ENCODE measurements around the gene NLRP6.

Gene NLRP6

GRCh38 chr11:282171-282570 is 4.0 kb downstream of the NLRP6 start:
- H3K4me3 ChIP-seq (ENCODE audit: severe bottlenecking): no peak overlapping the region
- DNase-seq (ENCODE audit: low spot score): no peak
- no peaks in the 10 kb centered on the region for H3K4me1 ChIP-seq (ENCODE audit: insufficient read depth, poor library complexity, severe bottlenecking)
- H3K27ac ChIP-seq (ENCODE audit: poor library complexity, severe bottlenecking): no peak overlapping the region
- no peaks in the 10 kb centered on the region for H3K36me3 ChIP-seq (ENCODE audit: low read depth)
- TF ChIP-seq CTCF (IDR thresholded peaks at IDR 0.05; ENCODE audit: poor library complexity, severe bottlenecking): no peak
- H3K27me3 ChIP-seq (ENCODE audit: insufficient read depth, poor library complexity, severe bottlenecking): peaks cover 56% of the 10 kb centered on the region
- no peaks in the 10 kb centered on the region for H3K9me3 ChIP-seq (ENCODE audit: severe bottlenecking)
- no peak for ATAC-seq (ENCODE audit: low read depth)

- H3K4me3 ChIP-seq (ENCODE audit: severe bottlenecking): no peak overlapping the region
- no peaks in the 10 kb centered on the region for H3K36me3 ChIP-seq (ENCODE audit: low read depth)
- no peaks in the 10 kb centered on the region for H3K9me3 ChIP-seq (ENCODE audit: severe bottlenecking)
- no peaks in the 10 kb centered on the region for H3K4me1 ChIP-seq (ENCODE audit: insufficient read depth, poor library complexity, severe bottlenecking)
- no peak for TF ChIP-seq CTCF (IDR thresholded peaks at IDR 0.05; ENCODE audit: poor library complexity, severe bottlenecking)
- H3K27me3 ChIP-seq (ENCODE audit: insufficient read depth, poor library complexity, severe bottlenecking): peaks cover 53% of the 10 kb centered on the region
- ATAC-seq (ENCODE audit: low read depth) (no peak), DNase-seq (ENCODE audit: low spot score) (no peak)
- no peak overlapping the region for H3K27ac ChIP-seq (ENCODE audit: poor library complexity, severe bottlenecking)
Observed at GRCh38 chr11:282630-283360, 4.6 kb downstream of the NLRP6 start.

GRCh38 chr11:283405-284104 is 5.3 kb downstream of the NLRP6 start:
- Histone ChIP-seq H3K9me3 (ENCODE audit: severe bottlenecking) (no peaks in the 10 kb centered on the region), H3K4me3 (ENCODE audit: severe bottlenecking) (no peak overlapping the region), H3K27me3 (ENCODE audit: insufficient read depth, poor library complexity, severe bottlenecking) (peaks cover 53% of the 10 kb centered on the region), H3K4me1 (ENCODE audit: insufficient read depth, poor library complexity, severe bottlenecking) (no peaks in the 10 kb centered on the region), H3K27ac (ENCODE audit: poor library complexity, severe bottlenecking) (no peak overlapping the region), H3K36me3 (ENCODE audit: low read depth) (no peaks in the 10 kb centered on the region)
- DNase-seq (ENCODE audit: low spot score) (no peak), ATAC-seq (ENCODE audit: low read depth) (no peak)
- no peak for TF ChIP-seq CTCF (IDR thresholded peaks at IDR 0.05; ENCODE audit: poor library complexity, severe bottlenecking)

GRCh38 chr11:284105-285020 is 6.2 kb downstream of the NLRP6 start:
- H3K9me3 ChIP-seq (ENCODE audit: severe bottlenecking): no peaks in the 10 kb centered on the region
- DNase-seq (ENCODE audit: low spot score) (peak; percentile 55), ATAC-seq (ENCODE audit: low read depth) (no peak)
- TF ChIP-seq CTCF (IDR thresholded peaks at IDR 0.05; ENCODE audit: poor library complexity, severe bottlenecking): no peak
- no peaks in the 10 kb centered on the region for H3K36me3 ChIP-seq (ENCODE audit: low read depth)
- no peaks in the 10 kb centered on the region for H3K4me1 ChIP-seq (ENCODE audit: insufficient read depth, poor library complexity, severe bottlenecking)
- peaks cover 45% of the 10 kb centered on the region for H3K27me3 ChIP-seq (ENCODE audit: insufficient read depth, poor library complexity, severe bottlenecking)
- no peak overlapping the region for H3K27ac ChIP-seq (ENCODE audit: poor library complexity, severe bottlenecking)
- H3K4me3 ChIP-seq (ENCODE audit: severe bottlenecking): no peak overlapping the region

All from RWPE2 (cell line).